GM18909 (cell line): Measurements from ENCODE around the gene RBM28.

Experiments used
- ATAC-seq: cut with Tn5 transposase; IDR thresholded peaks from one replicate; pipeline ENCODE4 v1.9.1; 2021; ENCODE audit warnings: mild to moderate bottlenecking; ENCODE audit not compliant: unreplicated experiment, poor library complexity

Gene RBM28

DNA sequence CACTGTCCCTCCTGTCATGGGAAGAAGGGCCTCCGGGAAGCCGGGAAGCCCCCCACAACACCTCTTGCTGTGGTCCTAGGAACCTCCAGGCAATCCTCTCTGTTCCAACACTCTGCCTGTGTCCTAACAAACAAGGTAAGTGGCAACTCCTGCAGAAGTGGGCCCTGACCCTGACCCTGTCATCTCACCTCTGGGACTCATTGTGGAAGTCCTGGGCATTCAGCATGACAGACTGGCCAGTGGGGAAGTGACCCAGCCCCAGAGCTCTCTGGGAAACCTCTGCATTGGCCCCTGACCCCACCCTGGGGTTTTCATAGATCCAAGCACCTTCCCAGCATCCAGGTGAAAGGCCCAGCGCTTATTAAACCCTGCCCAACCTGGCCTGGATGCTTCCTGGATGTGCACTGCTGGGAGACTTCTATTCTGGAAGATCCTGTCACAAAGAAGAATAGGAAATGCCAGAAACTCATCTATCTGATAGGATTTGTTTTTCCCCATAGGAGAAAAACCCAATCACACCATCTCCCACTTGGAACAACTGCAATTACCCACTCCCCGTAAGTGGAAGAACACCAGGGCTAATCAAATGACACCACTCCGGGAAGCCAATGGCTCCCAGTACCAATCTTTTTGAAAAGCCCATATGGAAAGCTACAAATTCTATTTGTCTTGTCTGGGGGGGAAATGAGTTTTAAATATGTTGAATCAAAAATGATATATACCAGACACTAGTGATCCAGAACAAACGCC, 78.4 kb downstream of the RBM28 start:
- no peak for ATAC-seq

DNA sequence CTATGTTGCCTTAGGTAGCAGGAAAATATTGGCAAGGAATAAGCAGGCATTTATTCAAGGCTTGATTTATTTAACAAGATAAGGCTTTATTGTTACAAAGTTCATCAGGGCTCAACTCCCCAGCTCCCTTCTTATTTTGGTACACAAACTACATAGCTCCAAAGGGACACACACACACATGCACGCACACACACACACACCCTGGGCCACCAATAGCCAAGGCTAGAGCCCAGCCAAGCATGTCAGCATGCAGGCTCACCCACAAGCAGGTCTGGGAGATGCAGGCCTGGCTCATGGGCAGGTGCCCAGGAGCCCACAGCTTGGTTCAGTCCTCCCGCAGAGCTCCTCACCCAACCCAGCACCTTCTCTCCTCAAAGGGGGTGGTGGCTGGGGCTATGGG, 79.2 kb downstream of the RBM28 start:
- no peak for ATAC-seq

- ATAC-seq, result no peak
Measured at GRCh38 chr7:128263420-128263819, 80.3 kb downstream of the RBM28 start.

- no peak for ATAC-seq
Measured at GRCh38 chr7:128262273-128263028, 81.3 kb downstream of the RBM28 start.

GRCh38 chr7:128260069-128260795, 83.5 kb downstream of the RBM28 start:
- no peak for ATAC-seq

DNA sequence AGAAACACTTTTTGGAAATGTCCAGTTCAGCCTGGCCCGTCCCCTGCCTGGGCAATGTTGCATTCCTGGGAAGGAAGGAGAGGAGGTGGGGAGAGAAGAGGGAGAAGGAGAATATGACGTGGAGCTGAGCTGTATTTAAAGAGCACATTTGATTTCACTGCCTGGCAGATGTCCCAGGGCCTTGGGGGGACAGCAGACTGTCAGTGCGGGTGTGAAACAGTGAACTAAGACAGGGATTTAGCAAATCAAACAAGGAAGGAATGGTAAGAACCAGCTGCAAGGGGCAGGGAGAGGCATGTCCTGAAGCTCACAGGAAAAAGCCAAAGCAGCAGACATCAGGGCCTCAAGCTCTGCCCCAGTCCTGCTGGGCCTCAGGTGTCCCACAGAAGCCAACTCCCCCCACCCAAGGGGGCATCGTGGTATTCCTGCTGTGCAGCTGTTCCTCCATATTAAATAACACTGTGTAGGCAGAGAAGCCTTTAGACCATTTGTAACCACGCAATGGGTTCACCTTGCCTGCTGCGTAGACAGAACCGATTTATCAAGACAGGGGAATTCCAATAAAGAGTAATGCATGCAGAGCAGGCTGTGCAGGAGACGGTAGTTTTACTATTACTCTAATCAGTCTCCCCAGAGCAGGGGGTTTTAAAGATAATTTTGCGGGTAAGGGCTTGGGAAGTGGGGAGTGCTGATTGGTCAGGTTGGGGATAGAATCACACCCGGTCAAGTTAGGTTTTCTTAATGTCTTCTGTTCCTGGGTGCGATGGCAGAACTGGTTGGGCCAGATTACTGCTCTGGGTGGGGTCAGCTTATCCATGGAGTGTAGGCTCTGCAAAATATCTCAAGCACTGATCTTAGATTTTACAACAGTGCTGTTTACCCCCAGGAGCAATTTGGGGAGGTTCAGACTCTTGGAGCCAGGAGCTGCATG, 84.3 kb downstream of the RBM28 start:
- ATAC-seq, result no peak

DNA sequence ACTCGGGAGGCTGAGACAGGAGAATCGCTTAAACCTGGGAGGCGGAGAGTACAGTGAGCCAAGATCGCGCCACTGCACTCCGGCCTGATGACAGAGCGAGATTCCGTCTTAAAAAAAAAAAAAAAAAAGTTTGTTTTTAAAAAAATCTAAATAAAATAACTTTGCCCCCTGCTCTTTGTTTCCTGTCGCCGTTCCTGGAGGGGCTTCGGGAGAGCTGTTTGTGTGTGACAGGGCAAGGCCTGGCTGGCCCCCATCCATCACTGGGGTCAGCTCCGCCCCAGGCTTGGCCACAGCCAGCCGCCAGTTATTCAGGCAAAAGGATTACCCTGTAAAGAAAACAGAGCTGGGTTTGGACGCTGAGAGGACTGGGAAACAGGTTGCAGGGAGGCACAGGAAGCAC, 86.2 kb downstream of the RBM28 start:
- ATAC-seq, result no peak

- no peak for ATAC-seq
Measured at GRCh38 chr7:128255271-128255670, 88.4 kb downstream of the RBM28 start.

- ATAC-seq, result no peak
Measured at GRCh38 chr7:128254470-128254869, 89.2 kb downstream of the RBM28 start.

- ATAC-seq, result no peak
Measured at GRCh38 chr7:128253701-128254100, 90.0 kb downstream of the RBM28 start.

- no peak for ATAC-seq
Measured at GRCh38 chr7:128251337-128251736, 92.4 kb downstream of the RBM28 start.
